ENCODE data around the gene ABCG8.
"Not testable (repeated sequence)": the region's sequence is repeated elsewhere in the genome, so short reads cannot be mapped to it uniquely, and the experiment has no call there.

The ABCG8 gene

GRCh38 chr2:43898134-43898837 is 59.5 kb downstream of the ABCG8 start:
- Histone ChIP-seq H3K9ac (ENCODE audit: low read depth, low read length) (no peak overlapping the region), H3K9me3 (replicated peaks; ENCODE audit: low read length) (no peaks in the 10 kb centered on the region), H3K4me2 (ENCODE audit: low read length) (no peak overlapping the region), H3K4me3 (ENCODE audit: low read length) (no peak overlapping the region), H3K4me1 (ENCODE audit: control insufficient read depth, insufficient read depth, low read length) (no peaks in the 10 kb centered on the region), H3K36me3 (ENCODE audit: insufficient read depth, low read length) (peaks cover 56% of the 10 kb centered on the region), H3K27me3 (ENCODE audit: control insufficient read depth, insufficient read depth, low read length) (no peaks in the 10 kb centered on the region)

GRCh38 chr2:43898838-43899346 is 60.1 kb downstream of the ABCG8 start:
- Histone ChIP-seq H3K36me3 (ENCODE audit: insufficient read depth, low read length) (peaks cover 51% of the 10 kb centered on the region), H3K4me2 (ENCODE audit: low read length) (no peak overlapping the region), H3K27me3 (ENCODE audit: control insufficient read depth, insufficient read depth, low read length) (no peaks in the 10 kb centered on the region), H3K9ac (ENCODE audit: low read depth, low read length) (no peak overlapping the region), H3K4me1 (ENCODE audit: control insufficient read depth, insufficient read depth, low read length) (no peaks in the 10 kb centered on the region), H3K4me3 (ENCODE audit: low read length) (no peak overlapping the region), H3K9me3 (replicated peaks; ENCODE audit: low read length) (no peaks in the 10 kb centered on the region)

GRCh38 chr2:43899589-43899988 is 60.8 kb downstream of the ABCG8 start:
- Histone ChIP-seq H3K9ac (ENCODE audit: low read depth, low read length) (no peak overlapping the region), H3K36me3 (ENCODE audit: insufficient read depth, low read length) (peaks cover 46% of the 10 kb centered on the region), H3K27me3 (ENCODE audit: control insufficient read depth, insufficient read depth, low read length) (no peaks in the 10 kb centered on the region), H3K4me2 (ENCODE audit: low read length) (no peak overlapping the region), H3K4me3 (ENCODE audit: low read length) (no peak overlapping the region), H3K9me3 (replicated peaks; ENCODE audit: low read length) (no peaks in the 10 kb centered on the region), H3K4me1 (ENCODE audit: control insufficient read depth, insufficient read depth, low read length) (no peaks in the 10 kb centered on the region)

- no peak overlapping the region for H3K9ac ChIP-seq (ENCODE audit: low read depth, low read length)
- H3K9me3 ChIP-seq (replicated peaks; ENCODE audit: low read length) = no peaks in the 10 kb centered on the region
- H3K27me3 ChIP-seq (ENCODE audit: control insufficient read depth, insufficient read depth, low read length) = no peaks in the 10 kb centered on the region
- H3K4me2 ChIP-seq (ENCODE audit: low read length) = no peak overlapping the region
- peaks cover 33% of the 10 kb centered on the region for H3K36me3 ChIP-seq (ENCODE audit: insufficient read depth, low read length)
- H3K4me3 ChIP-seq (ENCODE audit: low read length) = no peak overlapping the region
- H3K4me1 ChIP-seq (ENCODE audit: control insufficient read depth, insufficient read depth, low read length) = peaks cover 4% of the 10 kb centered on the region
Measured at GRCh38 chr2:43905371-43905803, 66.6 kb downstream of the ABCG8 start.

- no peaks in the 10 kb centered on the region for H3K27me3 ChIP-seq (ENCODE audit: control insufficient read depth, insufficient read depth, low read length)
- H3K4me2 ChIP-seq (ENCODE audit: low read length) = no peak overlapping the region
- no peak overlapping the region for H3K4me3 ChIP-seq (ENCODE audit: low read length)
- no peaks in the 10 kb centered on the region for H3K9me3 ChIP-seq (replicated peaks; ENCODE audit: low read length)
- H3K9ac ChIP-seq (ENCODE audit: low read depth, low read length) = no peak overlapping the region
- H3K36me3 ChIP-seq (ENCODE audit: insufficient read depth, low read length) = peaks cover 37% of the 10 kb centered on the region
- H3K4me1 ChIP-seq (ENCODE audit: control insufficient read depth, insufficient read depth, low read length) = peaks cover 4% of the 10 kb centered on the region
Measured at GRCh38 chr2:43905871-43906270, 67.1 kb downstream of the ABCG8 start.

- Histone ChIP-seq H3K9ac (ENCODE audit: low read depth, low read length) (no peak overlapping the region), H3K9me3 (replicated peaks; ENCODE audit: low read length) (no peaks in the 10 kb centered on the region), H3K4me3 (ENCODE audit: low read length) (no peak overlapping the region), H3K27me3 (ENCODE audit: control insufficient read depth, insufficient read depth, low read length) (no peaks in the 10 kb centered on the region), H3K36me3 (ENCODE audit: insufficient read depth, low read length) (peaks cover 36% of the 10 kb centered on the region), H3K4me1 (ENCODE audit: control insufficient read depth, insufficient read depth, low read length) (peaks cover 4% of the 10 kb centered on the region), H3K4me2 (ENCODE audit: low read length) (no peak overlapping the region)
Measured at GRCh38 chr2:43906448-43907109, 67.8 kb downstream of the ABCG8 start.

- peaks cover 47% of the 10 kb centered on the region for H3K36me3 ChIP-seq (ENCODE audit: insufficient read depth, low read length)
- H3K27me3 ChIP-seq (ENCODE audit: control insufficient read depth, insufficient read depth, low read length); H3K4me1 ChIP-seq (ENCODE audit: control insufficient read depth, insufficient read depth, low read length); H3K9me3 ChIP-seq (replicated peaks; ENCODE audit: low read length); H3K4me2 ChIP-seq (ENCODE audit: low read length); H3K4me3 ChIP-seq (ENCODE audit: low read length); H3K9ac ChIP-seq (ENCODE audit: low read depth, low read length): not testable (repeated sequence)
Measured at GRCh38 chr2:43911136-43911790, 72.5 kb downstream of the ABCG8 start.

GRCh38 chr2:43924463-43924862 is 85.7 kb downstream of the ABCG8 start:
- no peaks in the 10 kb centered on the region for H3K27me3 ChIP-seq (ENCODE audit: control insufficient read depth, insufficient read depth, low read length)
- peaks cover 42% of the 10 kb centered on the region for H3K36me3 ChIP-seq (ENCODE audit: insufficient read depth, low read length)

GRCh38 chr2:43925431-43925830 is 86.7 kb downstream of the ABCG8 start:
- Histone ChIP-seq H3K4me1 (ENCODE audit: control insufficient read depth, insufficient read depth, low read length) (no peaks in the 10 kb centered on the region), H3K36me3 (ENCODE audit: insufficient read depth, low read length) (peaks cover 49% of the 10 kb centered on the region), H3K4me3 (ENCODE audit: low read length) (no peak overlapping the region), H3K4me2 (ENCODE audit: low read length) (no peak overlapping the region), H3K9me3 (replicated peaks; ENCODE audit: low read length) (no peaks in the 10 kb centered on the region), H3K9ac (ENCODE audit: low read depth, low read length) (no peak overlapping the region), H3K27me3 (ENCODE audit: control insufficient read depth, insufficient read depth, low read length) (no peaks in the 10 kb centered on the region)

More at GRCh38 chr2:43924463-43924862, 85.7 kb downstream of the ABCG8 start:
- H3K4me2 ChIP-seq (ENCODE audit: low read length) = no peak overlapping the region
- H3K9ac ChIP-seq (ENCODE audit: low read depth, low read length) = no peak overlapping the region
- H3K4me3 ChIP-seq (ENCODE audit: low read length) = no peak overlapping the region
- H3K9me3 ChIP-seq (replicated peaks; ENCODE audit: low read length) = no peaks in the 10 kb centered on the region
- H3K4me1 ChIP-seq (ENCODE audit: control insufficient read depth, insufficient read depth, low read length) = no peaks in the 10 kb centered on the region

GRCh38 chr2:43927442-43927841 is 88.7 kb downstream of the ABCG8 start:
- no peak overlapping the region for H3K4me3 ChIP-seq (ENCODE audit: low read length)
- peaks cover 62% of the 10 kb centered on the region for H3K36me3 ChIP-seq (ENCODE audit: insufficient read depth, low read length)
- H3K27me3 ChIP-seq (ENCODE audit: control insufficient read depth, insufficient read depth, low read length) = no peaks in the 10 kb centered on the region
- H3K4me2 ChIP-seq (ENCODE audit: low read length) = no peak overlapping the region
- no peaks in the 10 kb centered on the region for H3K4me1 ChIP-seq (ENCODE audit: control insufficient read depth, insufficient read depth, low read length)
- H3K9ac ChIP-seq (ENCODE audit: low read depth, low read length) = no peak overlapping the region
- no peaks in the 10 kb centered on the region for H3K9me3 ChIP-seq (replicated peaks; ENCODE audit: low read length)

GRCh38 chr2:43931293-43931692 is 92.5 kb downstream of the ABCG8 start:
- H3K4me2 ChIP-seq (ENCODE audit: low read length) = no peak overlapping the region
- no peaks in the 10 kb centered on the region for H3K4me1 ChIP-seq (ENCODE audit: control insufficient read depth, insufficient read depth, low read length)
- peaks cover 48% of the 10 kb centered on the region for H3K36me3 ChIP-seq (ENCODE audit: insufficient read depth, low read length)
- H3K9me3 ChIP-seq (replicated peaks; ENCODE audit: low read length) = no peaks in the 10 kb centered on the region
- no peaks in the 10 kb centered on the region for H3K27me3 ChIP-seq (ENCODE audit: control insufficient read depth, insufficient read depth, low read length)
- H3K4me3 ChIP-seq (ENCODE audit: low read length) = no peak overlapping the region
- no peak overlapping the region for H3K9ac ChIP-seq (ENCODE audit: low read depth, low read length)
